ACHN (cell line): ENCODE results near the gene FAM20B.
"Not testable (repeated sequence)": the region's sequence is repeated elsewhere in the genome, so short reads cannot be mapped to it uniquely, and the experiment has no call there.

Experiments used
- DNase-seq: peaks from one replicate; pipeline ENCODE4 v3.0.0-alpha.2; 2015
- in situ Hi-C: cut with HindIII; loops from 2 replicates; pipeline ENCODE4 v1.10.0; 2017; ENCODE audit warnings: low sequenced_read_pairs, low pct_ligation_motif_present, low pct_unique_long_range_greater_than_20kb

Gene FAM20B

GRCh38 chr1:179017383-179018326 lies 8.0 kb upstream of the FAM20B start:
- peak; percentile 37 for DNase-seq
- in situ Hi-C loops: loop anchor here (25.0 kb wide), 2 partner anchors 255 to 480 kb away; no protein-coding TSS in a partner anchor

- DNase-seq: no peak
- in situ Hi-C loops: loop anchor here (25.0 kb wide), 2 partner anchors 260 to 485 kb away; no protein-coding TSS in a partner anchor
Observed at GRCh38 chr1:179021873-179022272, 3.8 kb upstream of the FAM20B start.

GRCh38 chr1:179023946-179024650 lies 1.6 kb upstream of the FAM20B start:
- in situ Hi-C loops: loop anchor here (25.0 kb wide), 2 partner anchors 262 to 487 kb away; no protein-coding TSS in a partner anchor
- no peak for DNase-seq

GRCh38 chr1:179025975-179026812 lies 500 bp downstream of the FAM20B start:
- in situ Hi-C loops: no loop called here
- DNase-seq: peak; percentile 86

GRCh38 chr1:179026813-179027669 lies 1.3 kb downstream of the FAM20B start:
- in situ Hi-C loops: no loop called here
- DNase-seq: no peak

GRCh38 chr1:179029321-179029759 lies 3.6 kb downstream of the FAM20B start:
- DNase-seq: no peak
- in situ Hi-C loops: no loop called here

- DNase-seq: no peak
- in situ Hi-C loops: no loop called here
Observed at GRCh38 chr1:179030130-179030529, 4.4 kb downstream of the FAM20B start.

GRCh38 chr1:179030683-179031082 lies 5.0 kb downstream of the FAM20B start:
- no peak for DNase-seq
- in situ Hi-C loops: no loop called here

- DNase-seq: no peak
- in situ Hi-C loops: no loop called here
Observed at GRCh38 chr1:179031284-179031683, 5.6 kb downstream of the FAM20B start.

GRCh38 chr1:179031855-179032513 lies 6.3 kb downstream of the FAM20B start:
- peak; percentile 39 for DNase-seq
- in situ Hi-C loops: no loop called here

- in situ Hi-C loops: no loop called here
- no peak for DNase-seq
Observed at GRCh38 chr1:179034720-179035119, 9.0 kb downstream of the FAM20B start.

- no peak for DNase-seq
- in situ Hi-C loops: no loop called here
Observed at GRCh38 chr1:179036844-179037465, 11.3 kb downstream of the FAM20B start.

GRCh38 chr1:179038528-179039281 lies 13.0 kb downstream of the FAM20B start:
- no peak for DNase-seq
- in situ Hi-C loops: no loop called here

GRCh38 chr1:179039502-179040174 lies 13.9 kb downstream of the FAM20B start:
- DNase-seq, in situ Hi-C loops: not testable (repeated sequence)

- in situ Hi-C loops, DNase-seq: not testable (repeated sequence)
Observed at GRCh38 chr1:179040175-179040551, 14.5 kb downstream of the FAM20B start.

- in situ Hi-C loops: no loop called here
- DNase-seq: no peak
Observed at GRCh38 chr1:179042087-179042486, 16.4 kb downstream of the FAM20B start.
